Prostate gland (tissue), 2 donors: ENCODE results near the gene LMX1B.
"Not testable (repeated sequence)": the region's sequence is repeated elsewhere in the genome, so short reads cannot be mapped to it uniquely, and the experiment has no call there.

ENCODE experiments used
- CTCF ChIP-seq, 4 experiments: fragments of 200-600 bp in 2 of 4; fragments of 450-650 bp in 2 of 4; sonication (generic) in 2 of 4; IDR thresholded peaks; 1 replicate in 3 of 4; 2 replicates in 1 of 4; pipeline ENCODE4 v1.5.1; 2016 to 2019; ENCODE audit warnings: antibody characterized with exemption in 4 of 4, mild to moderate bottlenecking in 2 of 4, moderate library complexity in 2 of 4
- POLR2A ChIP-seq: fragments of 450-650 bp; IDR thresholded peaks from one replicate; pipeline ENCODE4 v1.6.1; 2016; ENCODE audit warnings: antibody characterized with exemption, mild to moderate bottlenecking
- POLR2AphosphoS5 ChIP-seq: sonication (generic); formaldehyde crosslinking; IDR thresholded peaks from one replicate; pipeline ENCODE4 v1.6.1; 2017; ENCODE audit warnings: antibody characterized with exemption

GRCh38 chr9:126656214-126656613 lies 42.5 kb downstream of the LMX1B start:
- not testable (repeated sequence) for TF ChIP-seq POLR2A; CTCF (IDR thresholded peaks at IDR 0.05); POLR2AphosphoS5
